Testis (tissue), 3 donors: ENCODE measurements around the gene ACBD3. TPM values are rescaled to one million over a fixed set of nuclear protein-coding genes. Genes with fewer than 3 reads are reported as not detected.

Experiments used
- DNase-seq: peaks from one replicate; pipeline ENCODE4 v3.0.0-alpha.2; 2019
- H3K27ac ChIP-seq, 2 donors: fragments of 200-600 bp; sonication (generic); one replicate each; pipeline ENCODE4 v1.5.1; 2019
- H3K27me3 ChIP-seq: fragments of 200-600 bp; sonication (generic); one replicate; pipeline ENCODE4 v1.5.1; 2019
- H3K36me3 ChIP-seq: fragments of 200-600 bp; sonication (generic); one replicate; pipeline ENCODE4 v1.5.1; 2017; ENCODE audit warnings: low read depth; ENCODE audit errors: missing control alignments
- H3K4me1 ChIP-seq: fragments of 200-600 bp; sonication (generic); one replicate; pipeline ENCODE4 v1.5.1; 2019
- H3K4me3 ChIP-seq, 2 donors: fragments of 200-600 bp; sonication (generic); one replicate each; pipeline ENCODE4 v1.5.1; 2017 to 2019
- H3K9me3 ChIP-seq: fragments of 200-600 bp; sonication (generic); one replicate; pipeline ENCODE4 v1.5.1; 2017
- POLR2A ChIP-seq: fragments of 450-650 bp; IDR thresholded peaks from one replicate; pipeline ENCODE4 v1.6.1; 2017; ENCODE audit warnings: antibody characterized with exemption, mild to moderate bottlenecking, moderate library complexity
- WGBS, 2 donors: methylation state at CpG; one replicate each; pipeline ENCODE4 v1.1.5; 2018; 5-methylcytosine and 5-hydroxymethylcytosine counted together
- intact Hi-C: fragments of 100-400 bp; cut with DNase I; formaldehyde crosslinking; loops from one replicate; pipeline ENCODE4 v1.15.1; 2023; ENCODE audit warnings: low total_unique reads
- polyA plus RNA-seq: library from polyadenylated mRNA; stranded (reverse); fragments of 350-450 nt; fragmentation: Illumina TruSeq; extraction: RNeasy Lipid Tissue Mini Kit (QIAGEN cat#74804); gene quantifications from one replicate; pipeline ENCODE4 v1.2.3, GENCODE V29; 2014; ENCODE audit warnings: low read depth, low replicate concordance; ENCODE audit not compliant: insufficient read depth
- total RNA-seq, 2 donors: library from RNA; depleted of rRNA; stranded (reverse); fragments of >200 nt; gene quantifications; one replicate each; pipeline ENCODE4 v1.2.3, GENCODE V29; 2016
- TF ChIP-seq, protein P1 (sequence below), 3 experiments: fragments of 450-650 bp in 2 of 3; fragments of 200-600 bp in 1 of 3; sonication (generic) in 1 of 3; IDR thresholded peaks; one replicate each; pipeline ENCODE4 v1.5.1; 2016 to 2019; ENCODE audit warnings: antibody characterized with exemption in 3 of 3, mild to moderate bottlenecking in 2 of 3, moderate library complexity in 1 of 3

ACBD3 gene
- total and polyA plus RNA-seq, 3 donors from 2014 or later = 32.9 to 57.9 (median 50.6) TPM

DNA sequence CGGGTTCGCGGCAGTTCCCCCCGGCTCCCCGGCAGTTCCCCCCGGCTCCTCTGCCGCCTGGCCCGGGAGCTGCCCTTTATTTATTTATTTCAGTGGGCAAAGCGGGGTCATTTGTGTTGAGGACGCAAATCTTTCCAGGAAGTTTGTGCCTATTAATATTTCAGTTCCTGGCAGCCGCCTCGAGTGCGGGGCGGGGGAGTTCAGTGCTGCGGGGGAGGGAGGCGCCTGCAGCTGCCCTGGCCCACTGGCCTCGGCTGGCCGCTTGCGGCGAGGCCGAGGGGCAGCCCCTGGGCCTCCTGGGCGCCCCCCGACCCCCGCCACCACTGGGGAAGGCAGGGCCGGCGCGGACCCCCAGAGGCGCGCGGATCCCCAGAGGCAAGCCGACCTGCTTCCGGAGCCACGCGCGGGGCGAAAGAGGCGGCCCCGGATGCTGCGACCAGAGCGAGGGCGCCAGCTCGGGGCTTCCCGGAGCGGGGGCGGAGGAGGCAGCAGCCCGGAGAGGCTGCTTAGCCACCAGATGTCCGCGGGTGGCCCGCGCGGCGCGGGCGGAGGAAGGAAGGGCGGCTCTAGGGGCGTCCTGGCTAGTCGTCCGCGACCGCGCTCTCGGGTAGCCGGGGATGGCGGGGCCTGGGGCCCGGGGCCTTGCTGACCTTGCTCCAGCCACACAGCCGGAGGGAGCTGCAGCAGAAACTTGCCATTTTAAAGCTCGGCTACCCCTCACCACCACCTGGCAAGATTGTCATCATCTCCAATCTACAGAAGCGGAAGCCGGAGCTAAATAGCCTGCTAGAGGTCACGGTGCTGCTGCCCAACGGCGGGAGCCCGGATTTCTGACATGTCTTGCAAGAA is 76.1 kb downstream of the ACBD3 start:
- H3K27me3 ChIP-seq = no peaks in the 10 kb centered on the region
- no peaks in the 10 kb centered on the region for H3K9me3 ChIP-seq
- 0% methylated on average over 18 to 64 of the region's 73 CpGs for WGBS, 2 donors
- H3K4me3 ChIP-seq = peak overlapping the region; percentile 80 to 84
- TF ChIP-seq, protein P1, sequence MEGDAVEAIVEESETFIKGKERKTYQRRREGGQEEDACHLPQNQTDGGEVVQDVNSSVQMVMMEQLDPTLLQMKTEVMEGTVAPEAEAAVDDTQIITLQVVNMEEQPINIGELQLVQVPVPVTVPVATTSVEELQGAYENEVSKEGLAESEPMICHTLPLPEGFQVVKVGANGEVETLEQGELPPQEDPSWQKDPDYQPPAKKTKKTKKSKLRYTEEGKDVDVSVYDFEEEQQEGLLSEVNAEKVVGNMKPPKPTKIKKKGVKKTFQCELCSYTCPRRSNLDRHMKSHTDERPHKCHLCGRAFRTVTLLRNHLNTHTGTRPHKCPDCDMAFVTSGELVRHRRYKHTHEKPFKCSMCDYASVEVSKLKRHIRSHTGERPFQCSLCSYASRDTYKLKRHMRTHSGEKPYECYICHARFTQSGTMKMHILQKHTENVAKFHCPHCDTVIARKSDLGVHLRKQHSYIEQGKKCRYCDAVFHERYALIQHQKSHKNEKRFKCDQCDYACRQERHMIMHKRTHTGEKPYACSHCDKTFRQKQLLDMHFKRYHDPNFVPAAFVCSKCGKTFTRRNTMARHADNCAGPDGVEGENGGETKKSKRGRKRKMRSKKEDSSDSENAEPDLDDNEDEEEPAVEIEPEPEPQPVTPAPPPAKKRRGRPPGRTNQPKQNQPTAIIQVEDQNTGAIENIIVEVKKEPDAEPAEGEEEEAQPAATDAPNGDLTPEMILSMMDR (IDR thresholded peaks at IDR 0.05) = no peak
- no peak for TF ChIP-seq POLR2A
- DNase-seq = peak; percentile 55
- peaks cover 26% of the 10 kb centered on the region for H3K4me1 ChIP-seq
- no peaks in the 10 kb centered on the region for H3K36me3 ChIP-seq
- H3K27ac ChIP-seq = peak overlapping the region; percentile 96 to 97
- intact Hi-C loops = loop anchor here (5.0 kb wide), 1 partner anchor 48 kb away; the partner anchor contains the start of gene H3-3A

- no peaks in the 10 kb centered on the region for H3K9me3 ChIP-seq
- DNase-seq = peak; percentile 94
- intact Hi-C loops = loop anchor here (5.0 kb wide), 1 partner anchor 48 kb away; the partner anchor contains the start of gene H3-3A
- H3K27ac ChIP-seq = peak overlapping the region; percentile 96 to 97
- no peak for TF ChIP-seq POLR2A
- TF ChIP-seq, protein P1 (IDR thresholded peaks at IDR 0.05) = no peak
- no peaks in the 10 kb centered on the region for H3K27me3 ChIP-seq
- peak overlapping the region; percentile 80 to 84 for H3K4me3 ChIP-seq
- H3K4me1 ChIP-seq = peaks cover 26% of the 10 kb centered on the region
- 0% methylated on average over 36 of the region's 57 CpGs; no CpG with 5 or more reads in 1 of the 2 donors for WGBS, 2 donors
- H3K36me3 ChIP-seq = no peaks in the 10 kb centered on the region
These were observed 76.7 kb downstream of the ACBD3 start for GRCh38 chr1:226109829-226110248.

GRCh38 chr1:226108935-226109828 is 77.4 kb downstream of the ACBD3 start:
- Histone ChIP-seq H3K27ac (peak overlapping the region; percentile 94 to 97), H3K9me3 (no peaks in the 10 kb centered on the region), H3K27me3 (no peaks in the 10 kb centered on the region), H3K36me3 (no peaks in the 10 kb centered on the region), H3K4me3 (peak overlapping the region; percentile 80 to 84), H3K4me1 (peaks cover 26% of the 10 kb centered on the region)
- intact Hi-C loops = no loop called here
- 8 to 15% methylated on average over 10 to 23 of the region's 23 CpGs for WGBS, 2 donors
- TF ChIP-seq, protein P1 (IDR thresholded peaks at IDR 0.05) = peak in 1 of 3 experiments; percentile 39
- no peak for TF ChIP-seq POLR2A
- DNase-seq = peak; percentile 64

- Histone ChIP-seq H3K9me3 (no peaks in the 10 kb centered on the region), H3K4me3 (no peak overlapping the region), H3K36me3 (no peaks in the 10 kb centered on the region), H3K27me3 (no peaks in the 10 kb centered on the region), H3K4me1 (peaks cover 26% of the 10 kb centered on the region), H3K27ac (no peak overlapping the region)
- intact Hi-C loops = no loop called here
- TF ChIP-seq, protein P1 (IDR thresholded peaks at IDR 0.05) = no peak
- no peak for TF ChIP-seq POLR2A
- DNase-seq = no peak
- WGBS, 2 donors = 78 to 83% methylated on average over 3 of the region's 3 CpGs
These were observed 78.8 kb downstream of the ACBD3 start for GRCh38 chr1:226107471-226108460.
